HG03442 (cell line): ENCODE results near the gene ATG14.
"Not testable (repeated sequence)": the region's sequence is repeated elsewhere in the genome, so short reads cannot be mapped to it uniquely, and the experiment has no call there.

ENCODE experiments used
- ATAC-seq: cut with Tn5 transposase; IDR thresholded peaks from one replicate; pipeline ENCODE4 v1.9.1; 2021; ENCODE audit warnings: mild to moderate bottlenecking, moderate library complexity; ENCODE audit not compliant: unreplicated experiment

The ATG14 gene

GRCh38 chr14:55411426-55412389 lies at the start of gene ATG14:
Gene ATG14 (minus strand): TSS chr14:55411830. CDS start chr14:55411822, 8 bp downstream.
- ATAC-seq, result peak; percentile 97

DNA sequence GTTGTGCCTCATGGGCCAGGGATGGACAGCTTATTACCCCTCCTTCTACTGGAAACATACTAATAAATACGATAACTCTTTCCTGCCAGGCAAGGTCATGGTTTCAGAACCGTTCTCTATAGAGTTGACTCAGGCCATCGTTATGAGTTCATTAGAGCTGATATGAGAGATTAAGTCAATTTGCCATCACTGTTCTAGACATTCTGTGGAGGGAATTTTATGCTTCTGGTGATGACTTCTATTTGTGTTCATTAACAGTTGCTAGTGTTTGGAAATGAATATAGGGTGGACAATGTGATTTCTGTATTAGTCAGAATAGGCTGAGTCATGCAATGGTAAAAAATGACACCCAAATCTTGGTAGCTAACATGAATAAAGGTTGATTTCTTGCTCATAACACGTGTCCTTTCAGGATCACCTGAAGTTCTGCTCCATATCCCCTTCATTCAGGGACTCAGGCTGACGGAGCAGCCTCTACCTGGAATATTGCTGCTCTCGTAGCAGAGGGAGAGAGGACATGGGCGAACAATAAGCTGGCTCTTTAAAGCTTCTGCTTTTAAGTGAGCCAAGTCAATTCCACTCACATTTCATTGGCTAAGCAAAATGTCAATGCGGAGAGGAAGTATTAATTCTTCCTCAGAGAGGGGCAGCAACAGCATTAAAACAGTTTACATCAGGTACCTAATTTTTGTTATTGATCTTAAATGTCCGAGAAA lies 47.3 kb upstream of the ATG14 start:
- peak; percentile 87 for ATAC-seq

GRCh38 chr14:55457496-55457895 lies 45.9 kb upstream of the ATG14 start:
- ATAC-seq, result no peak

DNA sequence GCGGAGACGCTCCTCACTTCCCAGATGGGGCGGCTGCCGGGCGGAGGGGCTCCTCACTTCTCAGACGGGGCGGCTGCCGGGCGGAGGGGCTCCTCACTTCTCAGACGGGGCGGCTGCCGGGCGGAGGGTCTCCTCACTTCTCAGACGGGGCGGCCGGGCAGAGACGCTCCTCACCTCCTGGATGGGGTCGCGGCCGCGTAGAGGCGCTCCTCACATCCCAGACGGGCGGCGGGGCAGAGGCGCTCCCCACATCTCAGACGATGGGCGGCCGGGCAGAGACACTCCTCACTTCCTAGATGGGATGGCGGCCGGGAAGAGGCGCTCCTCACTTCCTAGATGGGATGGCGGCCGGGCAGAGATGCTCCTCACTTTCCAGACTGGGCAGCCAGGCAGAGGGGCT lies 44.8 kb upstream of the ATG14 start:
- not testable (repeated sequence) for ATAC-seq

DNA sequence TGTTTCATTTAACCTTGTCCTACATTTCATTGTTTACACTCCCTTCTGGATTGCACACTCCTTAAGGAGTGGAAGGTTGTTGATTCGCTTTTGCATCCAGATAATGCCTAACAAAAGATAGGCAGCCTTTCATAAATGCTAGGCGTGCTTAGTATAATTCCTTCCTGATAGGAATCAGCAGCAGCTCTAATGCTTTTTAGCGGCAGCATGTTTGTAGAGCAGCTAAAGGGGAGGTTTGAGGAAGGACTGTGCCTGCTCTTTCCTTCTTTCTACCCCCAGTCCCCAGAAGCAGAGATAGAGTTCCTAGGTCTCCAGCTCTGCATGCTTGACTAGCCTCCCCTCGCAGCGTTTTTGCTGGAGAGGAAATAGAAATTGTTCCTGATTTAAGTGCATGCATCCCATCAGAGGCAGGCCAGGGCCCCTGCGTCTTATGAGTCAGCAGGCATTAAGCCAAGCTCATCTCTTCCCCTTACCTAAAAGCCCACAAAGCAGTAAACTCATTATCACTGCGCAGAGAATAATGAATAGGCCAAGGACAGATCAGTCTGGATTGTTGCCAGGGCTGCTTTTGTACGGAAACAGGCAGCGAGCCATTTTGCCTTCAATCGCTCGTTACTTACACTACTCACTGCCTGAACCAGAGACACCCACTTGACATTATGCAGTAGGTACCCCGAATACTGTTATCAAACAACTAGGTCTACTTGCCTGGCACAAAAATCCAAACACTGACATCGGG lies 42.8 kb upstream of the ATG14 start:
- no peak for ATAC-seq

- no peak for ATAC-seq
Observed at GRCh38 chr14:55451950-55452349, 40.3 kb upstream of the ATG14 start.

DNA sequence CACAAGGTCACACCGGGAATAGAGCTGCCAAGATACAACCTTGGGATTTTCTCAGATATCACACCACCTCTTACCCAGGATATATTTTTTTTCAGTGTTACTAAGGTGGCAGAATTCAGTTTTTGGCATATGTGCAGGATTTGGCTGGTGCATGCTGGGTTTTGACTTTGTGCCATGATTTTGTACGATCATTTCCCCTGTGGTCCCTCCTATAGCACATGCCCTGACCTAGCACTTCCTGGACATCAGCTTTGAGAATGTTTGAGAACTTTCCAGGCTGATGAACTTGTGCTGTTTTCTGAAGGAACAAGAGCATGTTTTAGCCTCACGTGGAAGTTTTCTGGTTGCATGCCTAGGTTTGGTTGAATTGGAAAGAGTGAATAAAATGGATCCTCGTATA lies 39.8 kb upstream of the ATG14 start:
- no peak for ATAC-seq

DNA sequence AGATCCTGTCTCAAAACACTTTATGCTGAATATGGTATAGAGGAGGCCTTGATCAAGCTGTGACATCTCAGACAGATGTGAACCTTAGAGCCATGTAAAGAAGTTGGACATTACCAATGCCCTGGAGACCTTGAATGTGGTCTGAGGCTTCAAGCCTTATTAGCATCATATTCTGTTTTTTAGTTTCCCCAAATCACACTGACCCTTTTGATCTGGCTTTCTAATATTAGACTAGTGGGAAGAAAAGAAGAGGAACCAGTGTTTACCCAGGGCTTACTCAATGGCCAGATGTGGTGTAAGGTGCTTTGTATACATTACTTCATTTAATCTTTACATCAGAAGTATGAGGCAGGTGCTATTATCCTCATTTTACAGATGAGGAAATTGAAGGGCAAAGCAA lies 39.4 kb upstream of the ATG14 start:
- ATAC-seq, result peak; percentile 62

DNA sequence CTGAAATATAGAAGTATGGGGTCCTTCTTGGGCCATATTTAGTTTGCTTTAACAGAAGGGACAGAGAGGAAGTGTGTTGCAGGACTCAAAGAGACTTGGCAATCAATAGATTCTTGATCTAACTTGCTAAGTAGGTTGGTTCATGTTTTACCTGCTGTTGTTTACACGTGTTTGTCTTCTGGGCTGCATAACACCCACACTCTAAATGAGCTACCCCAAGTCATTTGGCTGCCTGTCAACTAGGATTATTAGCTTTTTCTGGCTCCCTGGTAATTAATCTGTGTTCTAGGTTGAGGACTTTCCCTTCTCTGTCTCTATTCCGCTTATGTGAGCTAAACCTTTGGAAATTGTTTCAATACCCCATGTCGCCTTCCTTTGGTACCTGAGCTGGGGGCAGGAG lies 38.9 kb upstream of the ATG14 start:
- ATAC-seq, result peak; percentile 5

DNA sequence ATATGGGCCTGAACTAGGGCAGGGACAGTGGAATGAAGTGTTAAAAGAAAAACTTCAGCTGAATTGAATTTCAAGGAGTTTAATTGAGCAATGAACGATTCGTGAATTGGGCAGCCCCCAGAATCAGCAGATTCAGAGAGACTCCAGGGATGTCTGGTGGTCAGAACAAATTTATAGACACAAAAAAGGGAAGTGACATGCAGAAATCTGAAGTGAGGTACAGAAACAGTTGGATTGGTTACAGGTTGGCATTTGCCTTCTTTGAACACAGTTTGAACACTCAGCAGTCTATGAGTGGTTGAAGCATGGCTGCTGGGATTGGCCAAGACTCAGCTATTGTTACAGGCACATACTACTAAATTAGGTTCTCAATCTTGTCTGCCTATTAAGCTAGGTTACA lies 38.5 kb upstream of the ATG14 start:
- no peak for ATAC-seq

- no peak for ATAC-seq
Observed at GRCh38 chr14:55449116-55449515, 37.5 kb upstream of the ATG14 start.

DNA sequence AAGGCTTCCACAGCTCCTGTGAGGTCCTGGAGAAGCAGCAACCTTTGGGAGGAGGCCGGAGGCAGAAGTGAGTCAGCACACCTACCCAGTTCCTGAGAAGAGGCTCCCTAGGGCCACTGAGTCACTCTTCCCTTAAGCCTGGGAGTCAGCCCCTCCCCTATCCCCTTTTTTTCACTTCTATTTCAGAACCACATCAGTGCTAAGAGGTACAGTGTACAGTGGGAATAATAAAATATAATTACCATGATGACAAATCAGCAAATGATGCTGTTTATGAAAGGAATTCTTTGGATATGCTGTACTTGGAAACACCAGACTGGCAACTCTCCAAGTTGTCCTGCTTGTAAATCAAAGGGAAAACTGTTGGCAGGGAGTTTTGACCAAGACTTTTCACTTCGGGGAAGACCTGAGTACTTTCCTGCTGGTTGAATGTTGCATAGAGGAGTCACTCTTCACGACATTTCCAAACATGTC lies 36.5 kb upstream of the ATG14 start:
- ATAC-seq, result no peak

- no peak for ATAC-seq
Observed at GRCh38 chr14:55446833-55447232, 35.2 kb upstream of the ATG14 start.

GRCh38 chr14:55446127-55446736 lies 34.6 kb upstream of the ATG14 start:
- ATAC-seq, result no peak

- no peak for ATAC-seq
Observed at GRCh38 chr14:55441286-55441685, 29.7 kb upstream of the ATG14 start.

DNA sequence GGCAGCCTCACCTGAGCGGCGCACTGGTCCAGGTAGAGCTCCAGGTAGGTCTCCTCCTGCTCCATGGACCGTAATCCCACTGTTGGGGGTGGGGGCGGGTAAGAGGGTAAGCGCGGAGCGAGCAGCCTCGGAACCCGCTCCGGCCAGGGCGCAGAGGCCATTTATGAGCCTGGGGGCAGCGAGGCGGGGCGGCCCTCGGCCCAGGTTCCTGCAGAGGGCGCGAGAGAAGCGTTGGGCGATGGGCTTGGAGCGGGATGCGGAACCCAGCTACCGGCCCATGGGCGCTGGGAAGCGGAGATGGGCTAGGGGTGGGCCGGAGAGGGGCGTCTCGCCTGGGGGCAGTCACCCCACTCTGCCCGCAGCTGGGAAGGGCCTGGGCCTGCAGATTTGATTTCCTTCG lies 28.8 kb upstream of the ATG14 start, which contains the start of gene TBPL2:
TBPL2 (minus strand) TSS at position 232 of the 400 bp plus-strand sequence; CDS start at position 65, 167 bp downstream.
- no peak for ATAC-seq

DNA sequence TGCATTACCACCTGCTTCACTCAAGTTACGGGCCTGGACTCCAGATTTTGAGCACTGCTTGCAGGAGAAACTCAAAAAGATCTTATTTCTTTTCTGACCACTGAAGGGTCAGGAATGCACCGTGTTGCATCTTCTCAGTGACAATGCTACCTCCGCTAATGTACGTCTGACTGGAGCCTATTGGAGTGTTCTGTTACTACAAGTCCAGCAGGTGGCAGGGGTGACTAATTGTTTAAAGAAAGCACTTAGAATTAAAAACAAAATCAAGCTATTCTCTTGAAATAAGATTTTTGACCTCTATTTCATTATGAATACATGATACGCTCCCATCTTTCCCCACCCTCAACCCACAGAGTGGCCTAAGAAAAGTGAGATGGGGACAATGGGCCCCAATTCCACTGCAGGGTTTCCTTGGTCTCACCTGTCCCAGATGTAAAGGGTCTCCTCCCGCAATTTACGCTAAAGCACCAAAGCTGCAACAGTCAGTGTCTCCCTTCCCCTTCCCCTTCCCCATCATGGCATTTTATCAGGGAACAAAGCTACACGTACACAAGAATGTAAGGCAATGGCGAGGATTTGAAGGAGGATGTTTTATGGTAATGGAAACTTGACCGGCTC lies 26.5 kb upstream of the ATG14 start:
- peak; percentile 59 for ATAC-seq

DNA sequence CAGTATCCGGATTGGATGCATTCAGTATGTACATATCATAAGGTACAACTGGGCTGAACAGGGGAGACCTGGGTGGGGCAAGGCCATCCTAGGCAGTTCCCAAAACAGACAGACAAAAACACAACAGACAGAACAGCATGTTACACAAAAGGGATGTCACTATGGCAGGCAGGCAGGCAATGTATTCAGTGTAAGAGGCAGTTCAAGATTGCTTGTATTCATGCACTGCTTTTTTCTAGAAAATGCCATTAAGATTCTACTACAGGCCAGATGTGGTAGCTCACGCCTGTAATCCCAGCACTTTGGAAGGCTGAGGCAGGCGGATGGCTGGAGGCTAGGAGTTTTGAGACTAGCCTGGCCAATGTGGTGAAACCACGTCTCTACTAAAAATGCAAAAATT lies 25.3 kb upstream of the ATG14 start:
- ATAC-seq, result no peak

- ATAC-seq, result no peak
Observed at GRCh38 chr14:55436519-55436918, 24.9 kb upstream of the ATG14 start.

DNA sequence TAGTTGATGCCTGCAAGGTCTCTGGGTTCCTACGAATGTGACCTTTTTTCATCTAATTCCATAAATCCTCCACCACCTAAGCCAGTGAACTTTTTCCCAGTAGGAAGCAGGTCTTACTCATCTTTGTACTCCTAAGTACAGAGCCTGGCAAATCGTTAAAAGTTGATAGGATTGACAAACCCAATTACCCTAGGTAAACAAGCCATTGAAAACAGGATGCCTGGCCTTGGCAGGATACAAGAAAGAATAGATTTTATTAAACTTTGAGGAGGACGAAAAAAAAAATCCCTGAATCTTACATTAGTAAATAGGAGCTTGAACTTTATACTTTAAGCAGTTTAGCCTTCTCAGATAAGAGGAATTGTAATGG lies 23.2 kb upstream of the ATG14 start:
- no peak for ATAC-seq
